Panc1 (cell line): ENCODE data around the gene SLC9A3. TPM values are rescaled to one million over a fixed set of nuclear protein-coding genes. Genes with fewer than 3 reads are reported as not detected.

Source experiments
- ATAC-seq: fragments of 200-7000 bp; cut with Tn5 transposase; 2 replicates; pipeline ENCODE4 v1.9.1; 2020; ENCODE audit warnings: mild to moderate bottlenecking, moderate library complexity
- BruUV-seq: library from RNA; stranded (reverse); fragments of 400-500 nt; replicated peaks from 2 replicates; lab custom pipeline; 2021; lab: Mats Ljungman, UMichigan
- CTCF ChIA-PET: fragments of 300-600 bp; sonication (Branson Sonifier 250); formaldehyde crosslinking; loops from one replicate; lab custom pipeline; 2022; ENCODE audit warnings: antibody characterized with exemption; lab: Charles Lee
- POLR2A ChIA-PET: fragments of 300-600 bp; sonication (Branson Sonifier 250); formaldehyde crosslinking; loops from one replicate; lab custom pipeline; 2022; ENCODE audit warnings: antibody characterized with exemption; lab: Charles Lee
- DNase-seq: peaks from one replicate; pipeline ENCODE4 v3.0.0-alpha.2; 2010; ENCODE audit warnings: low read depth, low spot score
- H3K27ac ChIP-seq: 2 replicates; pipeline ENCODE4 v1.5.1; 2011; ENCODE audit warnings: mild to moderate bottlenecking, low read length, inconsistent platforms
- H3K27me3 ChIP-seq: fragments of 200-500 bp; sonication (Bioruptor generic); 2 replicates; pipeline ENCODE4 v1.6.0; 2014; ENCODE audit warnings: low read length, inconsistent platforms; ENCODE audit not compliant: control insufficient read depth, insufficient read depth
- H3K36me3 ChIP-seq: fragments of 200-500 bp; sonication (Bioruptor generic); 2 replicates; pipeline ENCODE4 v1.5.1; 2014; ENCODE audit warnings: inconsistent platforms, mild to moderate bottlenecking, low read length, moderate library complexity; ENCODE audit not compliant: control insufficient read depth, insufficient read depth
- H3K4me1 ChIP-seq: 2 replicates; pipeline ENCODE4 v1.5.1; 2011; ENCODE audit warnings: inconsistent platforms, mild to moderate bottlenecking, low read length, moderate library complexity; ENCODE audit not compliant: control insufficient read depth, insufficient read depth
- H3K4me3 ChIP-seq, 2 experiments: 2 replicates each; pipeline ENCODE4 v1.5.1; 2011 to 2012; ENCODE audit warnings: low read depth in 2 of 2, low read length in 2 of 2, mild to moderate bottlenecking in 2 of 2, inconsistent platforms in 1 of 2, moderate library complexity in 1 of 2
- H3K9me3 ChIP-seq: fragments of 200-500 bp; sonication (Bioruptor generic); 2 replicates; pipeline ENCODE4 v1.5.1; 2014; ENCODE audit warnings: low read depth, mild to moderate bottlenecking, inconsistent platforms, low read length, moderate library complexity; ENCODE audit not compliant: control insufficient read depth, insufficient read depth
- CTCF ChIP-seq: fragments of 450-650 bp; IDR thresholded peaks from 2 replicates; pipeline ENCODE4 v1.5.1; 2017; ENCODE audit warnings: mild to moderate bottlenecking
- POLR2AphosphoS5 ChIP-seq: IDR thresholded peaks from 2 replicates; pipeline ENCODE4 v1.6.1; 2012; ENCODE audit warnings: mild to moderate bottlenecking, low read depth, low read length, moderate library complexity
- SIN3A ChIP-seq: IDR thresholded peaks from 2 replicates; pipeline ENCODE4 v1.6.1; 2012; ENCODE audit warnings: low read depth, mild to moderate bottlenecking, low read length, moderate library complexity, borderline replicate concordance; ENCODE audit not compliant: insufficient read depth
- TCF7L2 ChIP-seq: IDR thresholded peaks from 2 replicates; pipeline ENCODE4 v1.6.1; 2011; ENCODE audit warnings: mild to moderate bottlenecking, low read depth, low read length, inconsistent platforms
- in situ Hi-C: cut with HindIII; loops from 2 replicates; pipeline ENCODE4 v1.10.0; 2016; ENCODE audit warnings: low sequenced_read_pairs, low pct_unique_long_range_greater_than_20kb
- intact Hi-C: fragments of 100-400 bp; cut with micrococcal nuclease; formaldehyde crosslinking; loops from one replicate; pipeline ENCODE4 v1.10.0; 2022; ENCODE audit not compliant: unreplicated experiment
- total RNA-seq: library from RNA; stranded (reverse); gene quantifications from one replicate; pipeline ENCODE4 v1.2.1, GENCODE V29; 2021; ENCODE audit not compliant: unreplicated experiment
- TF ChIP-seq, protein P1 (sequence below), 2 experiments: IDR thresholded peaks; 2 replicates each; pipeline ENCODE4 v1.6.1; 2011 to 2012; ENCODE audit warnings: low read depth in 2 of 2, control low read depth in 1 of 2, low read length in 1 of 2, mild to moderate bottlenecking in 1 of 2, moderate library complexity in 1 of 2; ENCODE audit not compliant: insufficient read depth in 1 of 2

Gene SLC9A3
- total RNA-seq, 1 experiment from 2014 or later, result 2.0 TPM

- no peaks in the 10 kb centered on the region for H3K36me3 ChIP-seq
- no peak for DNase-seq
- POLR2A ChIA-PET, result no interaction called here
- peaks cover 5% of the 10 kb centered on the region for H3K4me1 ChIP-seq
- intact Hi-C loops (loop anchor here (10.0 kb wide), 1 partner anchor 137 kb away; the partner anchor contains the start of gene CEP72), in situ Hi-C loops (no loop called here)
- H3K9me3 ChIP-seq, result no peaks in the 10 kb centered on the region
- no peak overlapping the region for H3K27ac ChIP-seq
- ATAC-seq, result no peak
- CTCF ChIA-PET, result no interaction called here
- no peak overlapping the region for H3K4me3 ChIP-seq
- BruUV-seq, result no TSS peak
- no peaks in the 10 kb centered on the region for H3K27me3 ChIP-seq
- TF ChIP-seq, protein P1, sequence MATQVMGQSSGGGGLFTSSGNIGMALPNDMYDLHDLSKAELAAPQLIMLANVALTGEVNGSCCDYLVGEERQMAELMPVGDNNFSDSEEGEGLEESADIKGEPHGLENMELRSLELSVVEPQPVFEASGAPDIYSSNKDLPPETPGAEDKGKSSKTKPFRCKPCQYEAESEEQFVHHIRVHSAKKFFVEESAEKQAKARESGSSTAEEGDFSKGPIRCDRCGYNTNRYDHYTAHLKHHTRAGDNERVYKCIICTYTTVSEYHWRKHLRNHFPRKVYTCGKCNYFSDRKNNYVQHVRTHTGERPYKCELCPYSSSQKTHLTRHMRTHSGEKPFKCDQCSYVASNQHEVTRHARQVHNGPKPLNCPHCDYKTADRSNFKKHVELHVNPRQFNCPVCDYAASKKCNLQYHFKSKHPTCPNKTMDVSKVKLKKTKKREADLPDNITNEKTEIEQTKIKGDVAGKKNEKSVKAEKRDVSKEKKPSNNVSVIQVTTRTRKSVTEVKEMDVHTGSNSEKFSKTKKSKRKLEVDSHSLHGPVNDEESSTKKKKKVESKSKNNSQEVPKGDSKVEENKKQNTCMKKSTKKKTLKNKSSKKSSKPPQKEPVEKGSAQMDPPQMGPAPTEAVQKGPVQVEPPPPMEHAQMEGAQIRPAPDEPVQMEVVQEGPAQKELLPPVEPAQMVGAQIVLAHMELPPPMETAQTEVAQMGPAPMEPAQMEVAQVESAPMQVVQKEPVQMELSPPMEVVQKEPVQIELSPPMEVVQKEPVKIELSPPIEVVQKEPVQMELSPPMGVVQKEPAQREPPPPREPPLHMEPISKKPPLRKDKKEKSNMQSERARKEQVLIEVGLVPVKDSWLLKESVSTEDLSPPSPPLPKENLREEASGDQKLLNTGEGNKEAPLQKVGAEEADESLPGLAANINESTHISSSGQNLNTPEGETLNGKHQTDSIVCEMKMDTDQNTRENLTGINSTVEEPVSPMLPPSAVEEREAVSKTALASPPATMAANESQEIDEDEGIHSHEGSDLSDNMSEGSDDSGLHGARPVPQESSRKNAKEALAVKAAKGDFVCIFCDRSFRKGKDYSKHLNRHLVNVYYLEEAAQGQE (IDR thresholded peaks at IDR 0.05; ENCODE audit: insufficient read depth in 1 of 2, low read depth in 2 of 2, low read length in 1 of 2), result no peak
- TF ChIP-seq SIN3A (no peak), POLR2AphosphoS5 (no peak), CTCF (no peak), TCF7L2 (no peak)
Observed at GRCh38 chr5:477871-478270, 46.4 kb downstream of the SLC9A3 start.

- Histone ChIP-seq H3K4me3 (no peak overlapping the region), H3K9me3 (no peaks in the 10 kb centered on the region), H3K36me3 (no peaks in the 10 kb centered on the region), H3K27me3 (no peaks in the 10 kb centered on the region), H3K4me1 (peaks cover 5% of the 10 kb centered on the region), H3K27ac (no peak overlapping the region)
- ChIA-PET POLR2A (no interaction called here), CTCF (no interaction called here)
- TF ChIP-seq CTCF, result no peak
- no peak for TF ChIP-seq POLR2AphosphoS5
- TF ChIP-seq, protein P1 (IDR thresholded peaks at IDR 0.05; ENCODE audit: insufficient read depth in 1 of 2, low read depth in 2 of 2, low read length in 1 of 2), result no peak
- TF ChIP-seq TCF7L2, result no peak
- no peak for TF ChIP-seq SIN3A
- intact Hi-C loops, result loop anchor here (10.0 kb wide), 1 partner anchor 138 kb away; the partner anchor contains the start of gene CEP72
- no TSS peak for BruUV-seq
- in situ Hi-C loops, result no loop called here
- DNase-seq (no peak), ATAC-seq (no peak)
Observed at GRCh38 chr5:477247-477646, 47.0 kb downstream of the SLC9A3 start.
